AG04449 (cell line): ENCODE data around the gene NAV2.
A peak's percentile ranks its signal among the peaks of the same experiment; 100 is the strongest.

Source experiments
- CTCF ChIA-PET: fragments of 350-600 bp; formaldehyde crosslinking; extraction: SDS; loops from one replicate; lab custom pipeline; 2021; ENCODE audit warnings: antibody characterized with exemption; lab: Yijun Ruan, JAX
- POLR2A ChIA-PET: fragments of 400-600, 350-600 bp; formaldehyde crosslinking; extraction: SDS; loops from one replicate; lab custom pipeline; 2020; ENCODE audit warnings: antibody characterized with exemption, inconsistent platforms; lab: Yijun Ruan, JAX
- DNase-seq: peaks from one replicate; pipeline ENCODE4 v3.0.0-alpha.2; 2010; ENCODE audit warnings: low read depth, low spot score
- H3K4me3 ChIP-seq: 2 replicates; pipeline ENCODE4 v1.5.1; 2011; ENCODE audit warnings: low read depth, mild to moderate bottlenecking, control low read depth, low read length
- TF ChIP-seq, protein P1 (sequence below): IDR thresholded peaks from one replicate; pipeline ENCODE4 v1.5.1; 2011; ENCODE audit warnings: mild to moderate bottlenecking, moderate library complexity, low read length, control low read depth, inconsistent platforms; ENCODE audit not compliant: insufficient read depth; ENCODE audit errors: missing control alignments

Gene NAV2

DNA sequence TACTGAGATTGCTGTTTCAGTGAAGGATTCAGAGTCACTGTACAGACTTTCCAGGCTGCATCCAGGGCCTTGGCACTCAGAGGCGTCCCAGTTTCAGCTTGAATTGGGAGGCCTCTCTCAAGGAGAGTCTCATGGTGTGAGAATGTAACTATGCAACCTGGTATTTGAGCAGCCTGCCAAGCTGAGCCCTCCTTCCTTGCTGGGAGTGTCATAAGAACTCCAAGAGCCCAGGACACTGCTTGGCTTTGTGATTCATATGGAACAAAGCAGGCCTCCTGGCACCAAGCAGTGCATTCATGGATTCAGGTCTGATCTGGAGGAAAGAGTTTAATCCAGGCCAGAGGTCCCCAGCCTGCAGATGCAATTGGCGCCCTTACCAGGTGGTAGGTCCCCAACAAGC is 276.0 kb downstream of the NAV2 start:
- TF ChIP-seq, protein P1, sequence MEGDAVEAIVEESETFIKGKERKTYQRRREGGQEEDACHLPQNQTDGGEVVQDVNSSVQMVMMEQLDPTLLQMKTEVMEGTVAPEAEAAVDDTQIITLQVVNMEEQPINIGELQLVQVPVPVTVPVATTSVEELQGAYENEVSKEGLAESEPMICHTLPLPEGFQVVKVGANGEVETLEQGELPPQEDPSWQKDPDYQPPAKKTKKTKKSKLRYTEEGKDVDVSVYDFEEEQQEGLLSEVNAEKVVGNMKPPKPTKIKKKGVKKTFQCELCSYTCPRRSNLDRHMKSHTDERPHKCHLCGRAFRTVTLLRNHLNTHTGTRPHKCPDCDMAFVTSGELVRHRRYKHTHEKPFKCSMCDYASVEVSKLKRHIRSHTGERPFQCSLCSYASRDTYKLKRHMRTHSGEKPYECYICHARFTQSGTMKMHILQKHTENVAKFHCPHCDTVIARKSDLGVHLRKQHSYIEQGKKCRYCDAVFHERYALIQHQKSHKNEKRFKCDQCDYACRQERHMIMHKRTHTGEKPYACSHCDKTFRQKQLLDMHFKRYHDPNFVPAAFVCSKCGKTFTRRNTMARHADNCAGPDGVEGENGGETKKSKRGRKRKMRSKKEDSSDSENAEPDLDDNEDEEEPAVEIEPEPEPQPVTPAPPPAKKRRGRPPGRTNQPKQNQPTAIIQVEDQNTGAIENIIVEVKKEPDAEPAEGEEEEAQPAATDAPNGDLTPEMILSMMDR = no peak
- peak; percentile 94 for DNase-seq
- POLR2A ChIA-PET = no interaction called here
- H3K4me3 ChIP-seq = no peak overlapping the region
- CTCF ChIA-PET = interaction anchor here (1.1 kb wide), 1 partner anchor 35 kb away, joined by 3 read pairs; no protein-coding TSS in a partner anchor

DNA sequence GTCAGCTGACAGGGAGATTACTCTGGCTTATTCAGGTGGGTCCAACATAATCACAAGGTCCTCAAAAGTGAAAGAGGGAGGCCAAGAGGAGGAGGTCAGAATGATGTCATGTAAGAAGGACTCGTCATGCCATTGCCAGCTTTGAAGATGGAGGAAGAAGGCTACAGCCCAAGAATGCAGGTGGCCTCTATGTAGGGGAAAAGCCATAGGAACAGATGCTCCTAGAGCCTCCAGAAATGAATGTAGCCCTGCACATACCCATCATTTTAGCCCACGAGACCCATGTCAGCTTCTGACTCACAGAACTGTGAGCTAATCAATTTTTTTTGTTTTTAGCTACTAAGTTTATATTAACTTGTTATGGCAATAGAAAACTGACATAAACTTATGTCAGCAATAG is 276.6 kb downstream of the NAV2 start:
- ChIA-PET POLR2A (no interaction called here), CTCF (interaction anchor here (0.9 to 1.4 kb wide), 5 partner anchors 27 to 41 kb away, joined by 3 to 4 read pairs (median 3); no protein-coding TSS in a partner anchor)
- TF ChIP-seq, protein P1 = no peak
- no peak overlapping the region for H3K4me3 ChIP-seq
- no peak for DNase-seq

DNA sequence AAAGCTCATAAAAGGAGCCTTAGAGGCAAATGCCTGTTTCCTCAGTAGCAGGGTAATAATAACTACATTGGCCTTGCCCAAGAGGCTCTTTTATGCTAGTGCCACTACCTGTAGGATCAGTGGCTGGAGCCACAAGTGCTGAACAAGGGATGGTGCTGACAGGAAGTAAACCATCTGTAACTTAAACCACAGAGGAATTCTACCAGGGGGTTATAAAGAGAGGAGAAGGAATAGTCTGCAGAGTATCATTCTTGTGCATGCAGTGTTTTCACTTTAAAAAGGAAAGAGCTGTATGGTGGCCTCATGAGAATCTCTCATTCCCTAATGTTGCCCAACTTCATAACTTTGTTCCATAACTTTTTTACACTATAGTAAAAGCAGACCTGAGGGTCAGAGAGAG is 279.5 kb downstream of the NAV2 start:
- CTCF ChIA-PET = interaction anchor here (0.6 to 1.2 kb wide), 2 partner anchors 23 to 135 kb away, joined by 3 to 5 read pairs; no protein-coding TSS in a partner anchor
- POLR2A ChIA-PET = no interaction called here
- no peak for DNase-seq
- H3K4me3 ChIP-seq = no peak overlapping the region
- TF ChIP-seq, protein P1 = no peak

DNA sequence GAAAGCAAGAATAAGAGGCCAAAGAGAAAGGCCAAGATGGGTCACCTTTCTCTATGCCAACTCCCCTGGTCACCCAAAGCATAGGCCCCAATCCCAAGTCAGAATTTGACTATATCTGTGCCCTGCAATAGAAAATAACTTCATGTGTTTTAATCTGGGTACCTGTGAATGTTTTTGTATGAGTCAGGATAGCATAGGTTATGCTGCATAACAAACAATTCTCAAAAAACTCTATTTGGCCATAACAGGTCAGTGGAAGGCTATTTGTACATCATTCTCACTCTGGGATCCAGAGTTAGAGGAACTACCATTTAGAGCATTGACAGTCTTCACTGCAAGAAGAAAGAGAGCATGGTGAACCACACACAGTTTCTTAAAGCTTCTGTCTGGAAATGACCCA is 280.4 kb downstream of the NAV2 start:
- ChIA-PET CTCF (no interaction called here), POLR2A (no interaction called here)
- no peak overlapping the region for H3K4me3 ChIP-seq
- no peak for DNase-seq
- TF ChIP-seq, protein P1 = no peak

DNA sequence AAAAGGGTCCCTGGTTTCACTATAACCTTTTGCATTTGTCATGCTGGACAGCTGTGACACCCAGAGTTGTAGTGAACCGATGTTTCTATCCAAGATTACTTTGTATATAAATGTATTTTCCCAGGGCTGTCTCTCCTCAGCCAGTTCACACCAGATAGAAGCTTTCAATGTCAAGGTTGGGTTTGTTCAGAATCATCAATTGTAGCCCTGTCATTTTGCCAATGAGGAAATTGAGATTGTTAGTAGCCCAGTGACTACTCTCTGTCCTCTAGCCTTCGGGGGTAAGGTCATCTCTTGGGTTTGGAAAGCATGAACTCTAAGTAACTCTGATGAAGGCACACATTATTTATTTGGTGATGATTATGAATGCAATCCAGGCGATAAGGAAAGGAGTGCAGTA is 282.0 kb downstream of the NAV2 start:
- TF ChIP-seq, protein P1 = no peak
- no peak for DNase-seq
- H3K4me3 ChIP-seq = no peak overlapping the region
- ChIA-PET POLR2A (no interaction called here), CTCF (interaction anchor here (1.4 to 4.2 kb wide), 2 partner anchors 28 to 42 kb away, joined by 3 to 15 read pairs; no protein-coding TSS in a partner anchor)

DNA sequence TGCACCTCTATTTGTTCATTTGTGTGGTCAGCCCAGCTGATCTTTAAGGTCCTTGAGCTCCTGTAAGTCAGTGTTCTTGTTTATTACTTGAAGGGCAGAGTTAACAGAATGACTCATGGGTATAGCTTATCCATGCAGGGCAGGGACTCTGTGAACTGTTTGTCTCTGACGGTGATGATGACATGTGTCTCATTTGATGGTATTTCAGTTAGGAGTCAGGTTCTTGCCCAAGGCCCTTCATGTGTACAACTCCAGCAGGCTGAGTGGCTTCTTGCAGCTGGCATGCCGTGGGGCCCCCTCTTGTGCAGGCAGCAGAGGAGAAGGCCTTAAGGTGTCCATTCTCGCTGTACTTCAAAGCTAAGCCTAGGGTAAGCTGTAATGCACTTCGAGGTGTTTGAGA is 282.5 kb downstream of the NAV2 start:
- TF ChIP-seq, protein P1 = no peak
- POLR2A ChIA-PET = no interaction called here
- H3K4me3 ChIP-seq = no peak overlapping the region
- DNase-seq = peak; percentile 77
- CTCF ChIA-PET = interaction anchor here (0.7 to 4.2 kb wide), 3 partner anchors 27 to 61 kb away, joined by 3 to 15 read pairs (median 3); no protein-coding TSS in a partner anchor
